SK-N-MC (cell line): ENCODE measurements around the gene SLC26A3.

Source experiments
- EZH2 ChIP-seq: fragments of 200-600 bp; sonication (generic); IDR thresholded peaks from one replicate; pipeline ENCODE4 v1.6.1; 2017; ENCODE audit warnings: antibody characterized with exemption
- POLR2AphosphoS5 ChIP-seq: IDR thresholded peaks from 2 replicates; pipeline ENCODE4 v1.6.1; 2012; ENCODE audit warnings: mild to moderate bottlenecking, low read depth, low read length, borderline replicate concordance

DNA sequence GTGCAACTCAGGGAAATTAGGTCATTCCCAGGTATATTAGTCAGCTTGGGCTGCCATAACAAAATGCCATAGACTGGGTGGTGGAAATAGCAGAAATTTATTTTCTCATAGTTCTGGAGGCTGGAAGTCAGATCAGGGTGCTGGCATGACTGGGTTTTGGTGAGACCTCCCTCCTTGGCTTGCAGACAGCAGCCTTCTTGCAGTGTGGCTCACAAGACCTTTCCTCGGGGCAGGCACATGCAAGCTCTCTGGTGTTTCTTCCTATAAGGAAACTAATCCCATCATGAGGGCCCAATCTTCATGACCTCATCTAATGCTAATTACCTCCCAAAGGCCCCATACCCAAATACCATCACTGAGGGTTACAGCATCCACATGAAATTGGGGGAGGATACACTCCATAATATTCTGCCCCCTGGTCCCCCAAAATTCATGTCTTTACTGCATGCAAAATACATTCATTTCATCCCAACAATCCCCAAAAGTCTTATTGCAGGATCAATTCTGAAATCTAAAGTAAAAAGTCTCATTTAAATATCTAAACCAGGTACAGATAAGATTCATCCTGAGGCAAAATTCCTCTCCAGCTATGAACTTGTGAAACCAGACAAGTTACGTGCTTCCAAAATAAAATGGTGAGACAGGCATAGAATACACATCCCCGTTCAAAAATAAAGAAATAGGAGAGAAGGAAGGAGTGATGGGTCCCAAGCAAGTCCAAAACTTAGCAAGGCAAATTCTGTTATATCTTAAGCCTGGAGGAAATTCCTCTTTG lies 76.5 kb downstream of the SLC26A3 start:
- no peak for TF ChIP-seq POLR2AphosphoS5
- TF ChIP-seq EZH2, result no peak
